Measurements from ENCODE around the gene ZNF425.

DNA sequence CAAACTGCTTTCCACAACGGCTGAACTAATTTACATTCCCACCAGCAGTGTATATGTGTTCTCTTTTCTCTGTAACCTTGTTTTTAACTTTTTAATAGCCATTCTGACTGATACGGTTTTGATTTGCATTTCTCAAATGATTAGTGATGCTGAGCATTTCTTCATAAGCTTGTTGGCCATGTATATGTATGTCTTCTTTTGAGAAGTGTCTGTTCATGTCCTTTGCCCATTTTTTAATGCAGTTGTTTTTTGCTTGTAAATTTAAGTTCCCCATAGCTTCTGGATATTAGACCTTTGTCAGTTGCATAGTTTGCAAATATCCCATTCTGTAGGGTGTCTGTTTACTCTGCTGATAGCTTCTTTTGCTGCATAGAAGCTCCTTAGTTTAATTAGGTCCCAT lies 41.7 kb downstream of the ZNF425 start:
- TF ChIP-seq, protein P1, sequence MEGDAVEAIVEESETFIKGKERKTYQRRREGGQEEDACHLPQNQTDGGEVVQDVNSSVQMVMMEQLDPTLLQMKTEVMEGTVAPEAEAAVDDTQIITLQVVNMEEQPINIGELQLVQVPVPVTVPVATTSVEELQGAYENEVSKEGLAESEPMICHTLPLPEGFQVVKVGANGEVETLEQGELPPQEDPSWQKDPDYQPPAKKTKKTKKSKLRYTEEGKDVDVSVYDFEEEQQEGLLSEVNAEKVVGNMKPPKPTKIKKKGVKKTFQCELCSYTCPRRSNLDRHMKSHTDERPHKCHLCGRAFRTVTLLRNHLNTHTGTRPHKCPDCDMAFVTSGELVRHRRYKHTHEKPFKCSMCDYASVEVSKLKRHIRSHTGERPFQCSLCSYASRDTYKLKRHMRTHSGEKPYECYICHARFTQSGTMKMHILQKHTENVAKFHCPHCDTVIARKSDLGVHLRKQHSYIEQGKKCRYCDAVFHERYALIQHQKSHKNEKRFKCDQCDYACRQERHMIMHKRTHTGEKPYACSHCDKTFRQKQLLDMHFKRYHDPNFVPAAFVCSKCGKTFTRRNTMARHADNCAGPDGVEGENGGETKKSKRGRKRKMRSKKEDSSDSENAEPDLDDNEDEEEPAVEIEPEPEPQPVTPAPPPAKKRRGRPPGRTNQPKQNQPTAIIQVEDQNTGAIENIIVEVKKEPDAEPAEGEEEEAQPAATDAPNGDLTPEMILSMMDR (IDR thresholded peaks at IDR 0.05; ENCODE audit: low read length): no peak
- TF ChIP-seq EZH2 (IDR thresholded peaks at IDR 0.05; ENCODE audit: borderline replicate concordance, low read length): no peak

Measured in OCI-LY1 (cell line).